Non-pigmented ciliary epithelial cell (primary cell): ENCODE measurements around the gene FXYD2.

Source experiments
- DNase-seq: peaks from one replicate; pipeline ENCODE4 v3.0.0-alpha.2; 2010; ENCODE audit warnings: low read depth

The FXYD2 gene

DNA sequence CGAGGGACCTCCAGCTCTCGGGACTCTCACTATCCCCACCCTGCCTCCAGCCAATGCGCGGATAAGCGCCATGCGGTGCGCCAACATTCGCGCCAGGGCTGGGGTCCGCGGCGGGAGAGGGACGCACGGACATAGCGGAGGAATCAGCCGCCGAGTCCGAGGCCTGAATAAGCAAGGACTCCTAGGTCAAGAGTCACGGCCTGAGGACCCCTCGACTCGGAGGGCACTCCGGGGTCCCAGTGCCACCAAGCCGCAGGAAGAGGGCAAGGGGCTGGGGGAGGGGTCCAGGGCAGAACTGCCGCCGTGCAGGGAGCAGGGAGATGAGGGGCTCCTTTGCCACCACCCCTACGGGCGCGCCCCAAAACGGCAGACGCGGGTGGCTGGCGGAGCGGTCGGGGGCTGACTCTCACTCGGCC lies 28.1 kb downstream of the FXYD2 start:
- DNase-seq = no peak

DNA sequence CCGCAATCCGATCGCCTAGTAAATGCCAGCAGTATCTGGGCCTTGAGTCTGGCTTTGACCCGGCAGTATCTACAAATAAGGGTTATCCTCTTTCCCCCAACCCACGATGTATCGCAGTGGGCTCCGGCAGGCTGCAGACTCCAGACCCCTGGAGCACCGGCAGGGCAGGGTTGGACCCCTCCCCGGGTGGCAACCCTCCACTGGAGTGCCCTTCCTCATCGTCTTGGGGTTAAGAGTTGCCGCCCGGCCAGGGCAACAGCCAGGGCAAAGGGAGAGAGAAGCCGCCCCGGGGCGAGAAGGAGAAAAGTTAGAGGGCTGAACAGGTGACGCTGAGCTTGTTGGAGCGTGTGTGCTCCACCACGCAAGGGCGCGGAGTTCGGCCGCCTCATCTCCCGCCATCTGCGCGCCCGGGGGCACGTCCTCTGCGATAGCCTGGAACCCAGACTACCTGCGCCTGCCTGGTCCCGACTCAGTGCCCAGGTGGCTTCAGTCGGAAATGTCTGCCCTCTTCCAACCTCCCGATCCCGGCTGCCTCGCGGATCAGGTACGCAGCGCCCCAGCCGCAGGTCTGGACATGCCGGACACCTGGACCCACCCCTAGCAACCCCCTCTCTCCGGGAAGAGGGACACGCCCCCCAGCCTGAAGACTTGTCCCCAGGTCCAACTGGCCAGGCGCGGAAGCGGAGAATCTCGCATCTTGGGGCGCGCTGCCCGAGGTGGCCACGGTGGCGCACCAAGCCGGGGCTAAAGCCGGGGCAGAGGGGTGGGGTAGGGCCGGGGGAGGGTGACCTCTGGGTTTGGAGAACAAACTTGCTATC lies 28.7 kb downstream of the FXYD2 start:
- no peak for DNase-seq

DNA sequence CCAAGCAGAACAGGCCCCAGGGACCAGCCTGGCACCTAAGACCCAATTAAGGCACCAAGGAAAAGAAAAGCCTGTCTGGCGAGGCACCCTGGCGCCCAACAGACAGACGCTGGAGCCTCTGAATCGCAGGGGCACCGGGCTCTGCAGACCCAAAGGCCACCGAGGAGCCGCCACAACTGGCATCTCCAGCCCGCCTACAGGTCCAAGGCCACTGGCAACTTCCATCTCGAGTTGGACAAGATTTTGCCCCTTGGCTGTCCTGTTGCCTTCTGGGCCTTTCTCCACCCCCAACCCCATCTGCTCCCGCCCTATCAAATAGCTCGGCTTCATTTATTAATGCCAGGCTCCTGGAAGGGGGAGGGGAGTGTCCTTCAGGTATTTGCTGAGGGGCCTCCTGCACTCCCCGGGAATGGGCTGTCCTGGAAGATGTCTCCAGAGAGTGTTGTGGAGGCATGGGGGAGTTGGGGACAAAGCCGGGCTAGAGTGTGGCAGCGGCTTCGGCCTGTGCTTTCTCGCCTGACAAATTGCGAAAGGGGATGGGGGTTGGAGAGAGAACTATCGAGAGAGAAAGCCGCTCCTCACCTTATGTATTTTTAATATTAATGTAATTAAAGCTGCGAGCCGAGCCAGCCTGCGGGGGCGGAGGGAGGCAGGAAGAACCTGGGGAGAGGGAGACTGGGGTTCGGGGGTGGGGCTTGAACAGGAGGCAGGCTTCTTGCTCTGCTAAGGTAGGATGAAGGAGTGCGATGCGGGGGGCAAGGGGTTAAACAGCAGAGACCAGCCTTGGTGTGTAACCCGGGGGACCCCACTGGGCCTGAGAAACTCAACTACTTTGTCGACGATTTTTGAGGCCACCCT lies 29.5 kb downstream of the FXYD2 start:
- no peak for DNase-seq

DNA sequence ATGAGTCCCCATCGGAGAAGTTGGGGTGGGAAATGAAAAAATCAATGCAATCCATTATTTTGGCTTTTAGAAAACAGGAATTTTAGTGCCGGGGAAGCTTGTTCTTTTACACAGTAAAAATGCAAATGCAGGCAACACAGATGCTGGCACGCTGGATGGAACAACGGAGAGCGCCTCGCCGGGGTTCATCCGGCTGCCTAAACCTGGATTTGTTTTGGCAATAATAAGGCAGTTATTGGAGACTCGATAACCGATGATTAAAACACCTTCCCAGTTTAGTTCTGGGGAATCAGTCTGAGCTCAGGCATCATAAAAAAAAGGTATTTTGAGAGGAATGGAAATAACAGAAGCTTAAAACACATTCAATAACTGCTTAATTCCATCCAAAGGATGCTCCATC lies 30.4 kb downstream of the FXYD2 start:
- DNase-seq = no peak

DNA sequence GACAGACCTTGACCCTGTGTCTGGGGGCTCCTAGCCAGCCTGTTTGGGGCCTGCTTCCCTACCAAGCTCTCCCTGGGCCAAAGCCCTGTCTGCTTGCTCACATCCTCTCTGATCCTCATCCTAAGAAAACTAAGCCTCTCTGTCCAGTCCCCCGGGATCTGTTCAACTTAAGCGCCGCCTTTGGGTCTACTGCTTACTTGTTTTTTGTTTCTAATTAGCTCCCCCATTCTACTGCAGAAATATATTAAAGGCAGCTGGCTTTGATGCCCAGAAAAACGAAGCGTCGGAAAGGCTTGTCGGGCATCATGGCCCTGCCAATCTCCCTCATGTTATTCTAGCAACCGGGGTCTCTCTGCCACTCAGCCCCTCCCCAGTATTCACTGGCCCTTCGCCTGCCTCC lies 31.0 kb downstream of the FXYD2 start:
- no peak for DNase-seq

DNA sequence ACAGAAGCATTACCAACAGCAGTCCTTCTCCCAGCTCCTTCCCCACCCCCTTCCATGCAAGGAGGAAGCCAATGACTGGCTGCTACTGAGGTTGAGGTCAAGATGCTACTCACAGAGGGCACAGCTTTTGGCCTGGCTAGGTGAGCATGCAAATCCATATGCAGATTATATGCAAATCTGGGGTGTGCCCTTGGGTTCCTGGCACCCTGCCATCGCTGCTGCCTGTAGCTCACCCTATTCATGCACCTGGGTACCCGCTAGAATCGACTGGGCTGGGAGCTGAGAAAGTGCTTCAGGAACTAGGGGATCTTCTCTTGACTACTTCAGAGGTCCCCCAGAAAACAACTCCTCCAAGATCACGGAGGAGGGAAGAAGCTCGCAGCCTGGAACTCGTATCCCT lies 31.6 kb downstream of the FXYD2 start:
- no peak for DNase-seq

DNA sequence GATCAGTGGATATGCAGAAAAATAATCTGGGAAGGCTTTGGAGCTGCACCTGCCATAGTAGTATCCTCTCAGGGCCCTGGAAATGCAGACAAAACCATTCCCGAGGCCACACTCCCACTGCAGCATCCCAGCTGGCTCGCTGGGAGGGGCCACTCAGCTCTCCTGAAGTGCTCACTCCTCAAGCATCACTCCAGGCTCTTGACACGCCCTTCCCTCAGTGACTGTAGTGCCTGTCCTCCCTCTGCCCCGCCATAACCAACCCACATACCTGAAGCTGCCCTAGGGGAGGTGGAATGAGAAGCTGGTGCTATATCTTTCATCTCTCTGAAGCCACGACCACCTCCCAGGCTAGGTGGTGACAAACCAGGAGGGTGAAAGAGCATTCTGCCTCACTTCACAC lies 32.3 kb downstream of the FXYD2 start:
- no peak for DNase-seq

DNA sequence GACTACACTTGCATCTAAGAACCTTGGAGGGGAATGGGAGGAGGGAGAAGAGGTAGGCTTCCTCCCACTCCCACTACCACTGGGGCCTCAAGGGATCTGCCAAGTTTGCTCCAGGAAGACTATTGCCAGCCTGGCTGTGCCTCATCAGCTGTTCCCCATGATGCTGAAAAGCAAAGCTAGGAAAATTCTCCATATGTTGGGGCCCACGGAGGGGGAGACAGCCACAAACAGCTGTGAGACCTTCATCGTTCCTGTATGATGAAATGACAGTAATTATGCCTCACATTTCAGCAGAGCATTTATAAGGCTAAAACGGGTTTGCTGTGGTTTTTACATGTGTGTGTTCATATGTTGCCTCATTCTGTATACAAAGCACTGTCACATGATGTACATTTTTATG lies 34.3 kb downstream of the FXYD2 start:
- no peak for DNase-seq

DNA sequence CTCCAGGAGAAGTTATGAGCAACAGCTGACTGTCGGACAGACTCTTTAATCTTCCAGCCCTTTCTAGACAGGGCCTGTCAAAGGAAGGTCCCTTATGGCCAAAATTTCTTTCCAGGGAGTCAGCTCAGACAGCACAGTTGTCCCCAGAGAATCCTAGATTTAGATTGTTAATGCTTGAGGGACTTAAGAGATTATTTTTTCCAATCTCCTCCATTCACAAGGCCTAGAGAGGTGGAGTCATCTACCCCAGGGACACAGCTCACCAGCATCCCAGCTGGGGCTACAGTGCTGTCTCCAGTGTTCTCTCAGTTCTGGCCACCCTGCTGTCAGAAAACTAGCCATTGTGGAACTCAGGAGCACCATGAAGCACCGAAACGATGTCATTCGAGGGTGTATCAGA lies 35.3 kb downstream of the FXYD2 start:
- DNase-seq = no peak

DNA sequence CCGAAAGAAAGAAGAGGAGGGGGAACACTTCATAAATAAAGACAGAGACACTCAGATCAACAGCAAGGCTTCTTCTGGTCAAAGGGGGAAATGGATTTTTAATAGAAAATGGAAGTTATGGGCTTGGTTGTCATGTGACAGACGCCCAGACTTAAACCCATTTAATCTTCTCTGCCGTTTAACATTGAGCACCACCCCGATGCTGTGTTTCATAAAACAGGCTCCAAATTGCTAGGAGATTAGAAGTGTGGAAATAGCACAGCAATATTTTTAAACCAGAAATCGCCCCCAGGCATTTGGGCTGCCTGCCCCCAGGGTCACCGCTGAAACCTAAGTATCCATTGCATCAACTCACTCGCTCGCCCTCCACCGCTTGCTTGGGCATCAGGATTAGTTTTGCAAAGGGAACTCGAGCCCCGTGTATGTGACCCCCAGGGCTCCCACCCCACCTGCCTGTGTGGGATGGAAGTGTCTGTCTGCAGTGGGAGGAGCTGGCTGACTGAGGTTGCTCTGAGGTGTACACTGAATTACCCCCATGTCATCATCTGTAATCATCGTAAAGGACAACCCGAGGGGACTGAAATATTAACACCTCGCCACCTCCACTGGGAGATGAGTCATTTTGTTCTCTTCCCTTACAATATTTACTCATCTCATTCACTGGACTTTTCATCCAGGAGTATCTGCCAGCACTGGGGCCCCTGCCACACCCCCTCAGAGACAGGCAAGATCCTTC lies 38.2 kb downstream of the FXYD2 start:
- no peak for DNase-seq

DNA sequence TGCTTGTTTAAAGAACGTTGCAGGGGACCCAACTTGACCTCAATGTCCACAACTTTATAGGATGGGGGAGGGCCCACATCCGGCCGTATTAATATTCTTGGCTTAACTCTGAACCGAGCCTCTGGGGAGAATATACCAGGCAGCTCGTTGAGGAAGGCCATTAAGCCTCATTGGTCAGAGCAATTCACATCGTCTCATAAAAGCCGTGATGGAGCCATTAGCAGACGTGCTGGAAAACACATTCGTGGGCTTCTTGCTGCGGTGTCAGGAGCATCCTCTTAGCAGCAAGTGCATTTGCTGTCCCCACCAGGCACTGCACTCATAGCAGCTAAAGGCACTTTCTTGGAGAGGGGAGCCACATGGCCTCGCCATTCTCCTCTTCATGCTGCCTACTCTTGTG lies 42.4 kb downstream of the FXYD2 start:
- DNase-seq = no peak

DNA sequence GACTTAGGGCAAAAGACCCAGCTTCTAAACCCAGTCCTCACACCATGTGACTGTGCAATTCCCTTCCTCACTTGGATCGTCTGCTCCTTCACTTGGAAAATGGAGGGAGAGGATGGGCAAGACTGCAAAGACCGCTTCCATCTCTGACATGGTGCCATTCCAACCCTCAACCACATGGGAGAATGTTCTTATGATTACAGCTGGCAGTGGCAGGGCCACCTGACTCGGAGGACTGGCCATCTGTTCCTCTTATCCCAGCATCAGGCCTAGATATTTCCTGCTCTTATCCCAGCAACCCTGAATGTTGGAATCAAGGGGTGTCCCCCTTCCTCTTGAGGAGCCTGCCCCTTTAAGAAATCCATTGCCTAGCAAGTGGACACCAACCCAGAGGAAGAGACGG lies 42.9 kb downstream of the FXYD2 start:
- DNase-seq = no peak

DNA sequence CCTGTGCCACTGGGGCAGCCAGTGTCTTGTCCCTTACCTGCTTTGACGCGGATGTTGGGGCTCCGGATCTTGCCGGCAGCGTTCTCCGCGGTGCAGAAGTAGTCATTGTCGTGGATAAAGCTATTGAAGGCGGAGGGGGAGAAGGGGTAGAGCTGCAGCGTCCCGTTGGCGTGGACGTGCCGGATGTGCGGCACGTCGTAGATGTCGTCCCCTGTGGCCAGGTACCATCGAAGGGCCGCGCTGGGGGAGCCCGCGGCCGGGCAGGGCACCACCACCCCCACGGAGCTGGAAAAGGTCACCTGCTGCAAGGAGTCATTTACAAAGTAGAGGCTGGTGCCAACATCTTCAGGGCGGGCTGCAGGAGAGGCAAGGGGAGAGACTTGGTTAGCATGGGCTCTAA lies 44.1 kb downstream of the FXYD2 start:
- DNase-seq = no peak

DNA sequence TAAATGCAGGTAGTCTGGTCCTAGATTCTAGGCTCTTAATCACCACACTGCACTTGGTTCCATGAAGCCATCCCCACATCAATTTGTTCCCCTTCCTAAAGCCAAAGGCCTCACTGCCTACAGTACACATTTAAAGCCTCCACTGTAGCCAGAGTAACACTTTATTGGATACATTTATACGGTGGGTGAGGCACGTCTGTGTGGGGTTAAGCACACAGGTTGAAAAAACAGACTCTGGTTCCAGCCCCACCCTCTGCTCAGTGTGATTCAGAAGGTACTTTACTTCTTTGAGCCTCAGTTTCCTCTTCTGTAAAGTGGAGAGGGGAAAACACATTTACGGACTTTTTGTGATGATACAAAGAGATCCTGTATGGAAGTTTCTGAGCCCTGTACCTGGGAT lies 50.0 kb downstream of the FXYD2 start:
- DNase-seq = no peak

DNA sequence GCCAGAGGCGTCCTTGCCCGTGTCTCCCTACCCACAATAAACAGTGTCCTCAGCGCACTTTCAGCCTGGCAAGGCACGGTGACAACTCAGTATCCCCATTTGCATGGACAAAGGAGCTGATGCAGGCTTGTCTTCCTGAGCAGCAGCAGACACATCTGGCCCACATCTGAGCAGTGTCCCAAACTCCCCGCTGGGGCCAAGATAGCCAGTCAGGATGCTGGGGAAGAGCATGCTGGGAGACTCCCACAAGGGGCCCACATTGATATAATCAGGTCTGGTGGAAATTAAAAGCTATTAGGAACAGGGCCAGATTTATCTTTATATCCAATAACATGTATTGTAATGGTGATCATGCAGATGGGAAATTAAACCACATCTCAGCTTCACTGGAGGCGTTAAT lies 52.2 kb downstream of the FXYD2 start:
- DNase-seq = no peak

DNA sequence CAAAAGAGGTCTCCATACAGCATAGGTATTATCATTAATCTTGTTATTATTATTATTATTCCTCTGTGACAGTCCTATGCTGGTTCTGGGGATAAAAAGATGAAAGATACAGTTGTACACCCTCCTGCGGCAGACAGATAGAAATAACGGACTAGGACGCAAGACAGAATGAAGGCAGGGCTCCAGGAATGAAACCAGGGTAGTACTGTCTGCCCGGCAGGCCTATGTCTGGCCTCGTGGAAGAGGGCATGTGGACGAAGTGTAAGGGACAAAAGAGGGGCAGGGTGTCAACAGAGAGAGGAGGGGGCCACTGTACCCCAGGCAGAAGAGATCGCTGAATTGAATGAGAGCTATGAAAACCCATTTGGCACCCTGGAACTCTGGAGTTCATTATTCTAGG lies 52.7 kb downstream of the FXYD2 start:
- no peak for DNase-seq

DNA sequence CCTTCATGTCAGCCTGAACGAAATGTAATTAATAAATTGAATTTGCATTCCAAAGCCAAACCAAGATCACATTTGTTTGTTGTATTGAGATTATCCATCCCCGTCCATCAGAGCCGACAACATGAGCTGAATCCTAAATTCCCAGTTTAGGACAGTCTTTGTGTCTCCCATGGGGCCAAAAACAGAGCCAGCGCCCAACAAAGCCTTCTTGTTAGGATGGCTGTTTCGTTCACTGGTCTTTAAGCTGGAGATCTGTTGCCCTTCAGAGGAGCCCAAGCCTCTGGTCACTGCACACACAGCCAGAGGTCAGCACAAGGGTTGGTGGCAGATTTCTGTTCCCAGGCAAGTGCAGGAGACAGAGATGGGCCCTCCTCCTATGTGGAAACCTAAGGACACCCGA lies 53.3 kb downstream of the FXYD2 start:
- DNase-seq = no peak

DNA sequence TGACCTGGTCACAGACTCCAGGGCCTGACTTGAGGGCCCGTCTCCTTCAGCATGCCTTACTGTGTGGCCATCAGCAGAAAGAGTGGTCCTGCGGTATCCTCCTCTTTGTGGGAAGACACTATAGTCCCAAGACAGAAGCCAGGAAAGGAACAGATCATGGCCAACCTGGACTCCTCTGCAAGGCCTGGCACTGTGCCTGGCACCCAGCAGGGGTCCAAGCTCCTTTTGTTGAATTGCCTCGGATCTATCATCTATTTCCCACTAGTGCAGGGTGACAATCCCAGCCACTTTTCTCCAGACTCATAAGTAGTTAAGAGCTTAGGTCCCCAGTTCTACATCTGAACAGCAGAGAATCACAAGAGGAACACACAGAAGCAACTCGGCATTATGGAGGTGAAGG lies 54.5 kb downstream of the FXYD2 start:
- DNase-seq = no peak
